Right atrium auricular region (tissue), 2 donors: ENCODE measurements around the gene PIP4P1. TPM values are rescaled to one million over a fixed set of nuclear protein-coding genes. Genes with fewer than 3 reads are reported as not detected.
A peak's percentile ranks its signal among the peaks of the same experiment; 100 is the strongest.
"Not testable (repeated sequence)": the region's sequence is repeated elsewhere in the genome, so short reads cannot be mapped to it uniquely, and the experiment has no call there.

Experiments
- DNase-seq: peaks from one replicate; pipeline ENCODE4 v3.0.0-alpha.2; 2019; ENCODE audit warnings: low spot score
- H3K27ac ChIP-seq, 2 donors: fragments of 200-600 bp; sonication (generic); 1 replicate in 1 of 2; 2 replicates in 1 of 2; pipeline ENCODE4 v1.5.1; 2016 to 2019
- H3K27me3 ChIP-seq, 2 donors: fragments of 200-600 bp; sonication (generic); one replicate each; pipeline versions ENCODE4 v1.5.1 to v1.6.0; 2017 to 2019
- H3K36me3 ChIP-seq: fragments of 200-600 bp; sonication (generic); one replicate; pipeline ENCODE4 v1.5.1; 2016
- H3K4me1 ChIP-seq, 2 donors: fragments of 200-600 bp; sonication (generic); one replicate each; pipeline versions ENCODE4 v1.5.1 to v1.6.0; 2017 to 2019
- H3K4me3 ChIP-seq, 2 donors: fragments of 200-600 bp; sonication (generic); 1 replicate in 1 of 2; 2 replicates in 1 of 2; pipeline ENCODE4 v1.5.1; 2017 to 2019; ENCODE audit warnings: mild to moderate bottlenecking in 1 of 2, moderate library complexity in 1 of 2
- H3K9me3 ChIP-seq, 2 donors: fragments of 200-600 bp; sonication (generic); one replicate each; pipeline ENCODE4 v1.5.1; 2019
- CTCF ChIP-seq, 2 donors: fragments of 200-600 bp; sonication (generic); IDR thresholded peaks; one replicate each; pipeline ENCODE4 v1.5.1; 2019; ENCODE audit warnings: antibody characterized with exemption in 2 of 2
- total RNA-seq, 2 donors: library from RNA; depleted of rRNA; stranded (reverse); fragments of >200 nt; gene quantifications; one replicate each; pipeline ENCODE4 v1.1.0, GENCODE V29; 2016

Gene PIP4P1
- total RNA-seq, 2 donors from 2014 or later, result 9.8 to 13.3 TPM

GRCh38 chr14:20460458-20461224 is 593 bp downstream of the PIP4P1 start:
- Histone ChIP-seq H3K27me3 (no peaks in the 10 kb centered on the region), H3K27ac (peak overlapping the region; percentile 91 to 97), H3K36me3 (peaks cover 38% of the 10 kb centered on the region), H3K4me3 (peak overlapping the region; percentile 87 to 93), H3K9me3 (no peaks in the 10 kb centered on the region), H3K4me1 (peaks cover 0 to 46% of the 10 kb centered on the region in 2 donors)
- no peak for DNase-seq
- no peak for TF ChIP-seq CTCF (IDR thresholded peaks at IDR 0.05)

GRCh38 chr14:20458031-20458789 is 3.0 kb downstream of the PIP4P1 start:
- Histone ChIP-seq H3K4me1 (peaks cover 0 to 58% of the 10 kb centered on the region in 2 donors), H3K36me3 (peaks cover 38% of the 10 kb centered on the region), H3K4me3 (no peak overlapping the region), H3K9me3 (no peaks in the 10 kb centered on the region), H3K27ac (peak overlapping the region in 1 of 2 donors; percentile 25), H3K27me3 (no peaks in the 10 kb centered on the region)
- no peak for DNase-seq
- no peak for TF ChIP-seq CTCF (IDR thresholded peaks at IDR 0.05)

GRCh38 chr14:20456971-20457370 is 4.3 kb downstream of the PIP4P1 start:
- H3K4me1 ChIP-seq, result peaks cover 0 to 59% of the 10 kb centered on the region in 2 donors
- no peak for TF ChIP-seq CTCF (IDR thresholded peaks at IDR 0.05)
- H3K27me3 ChIP-seq, result no peaks in the 10 kb centered on the region
- H3K36me3 ChIP-seq, result peaks cover 41% of the 10 kb centered on the region
- no peak overlapping the region for H3K27ac ChIP-seq
- H3K9me3 ChIP-seq, result no peaks in the 10 kb centered on the region
- H3K4me3 ChIP-seq, result no peak overlapping the region
- no peak for DNase-seq

- peak; percentile 69 for DNase-seq
- no peak for TF ChIP-seq CTCF (IDR thresholded peaks at IDR 0.05)
- peaks cover 55% of the 10 kb centered on the region for H3K36me3 ChIP-seq
- H3K27ac ChIP-seq, result peak overlapping the region; percentile 92 to 94
- H3K9me3 ChIP-seq, result no peaks in the 10 kb centered on the region
- peak overlapping the region; percentile 66 to 81 for H3K4me3 ChIP-seq
- no peaks in the 10 kb centered on the region for H3K27me3 ChIP-seq
- H3K4me1 ChIP-seq, result peaks cover 0 to 56% of the 10 kb centered on the region in 2 donors
Measured at GRCh38 chr14:20455355-20456300, 5.6 kb downstream of the PIP4P1 start.

DNA sequence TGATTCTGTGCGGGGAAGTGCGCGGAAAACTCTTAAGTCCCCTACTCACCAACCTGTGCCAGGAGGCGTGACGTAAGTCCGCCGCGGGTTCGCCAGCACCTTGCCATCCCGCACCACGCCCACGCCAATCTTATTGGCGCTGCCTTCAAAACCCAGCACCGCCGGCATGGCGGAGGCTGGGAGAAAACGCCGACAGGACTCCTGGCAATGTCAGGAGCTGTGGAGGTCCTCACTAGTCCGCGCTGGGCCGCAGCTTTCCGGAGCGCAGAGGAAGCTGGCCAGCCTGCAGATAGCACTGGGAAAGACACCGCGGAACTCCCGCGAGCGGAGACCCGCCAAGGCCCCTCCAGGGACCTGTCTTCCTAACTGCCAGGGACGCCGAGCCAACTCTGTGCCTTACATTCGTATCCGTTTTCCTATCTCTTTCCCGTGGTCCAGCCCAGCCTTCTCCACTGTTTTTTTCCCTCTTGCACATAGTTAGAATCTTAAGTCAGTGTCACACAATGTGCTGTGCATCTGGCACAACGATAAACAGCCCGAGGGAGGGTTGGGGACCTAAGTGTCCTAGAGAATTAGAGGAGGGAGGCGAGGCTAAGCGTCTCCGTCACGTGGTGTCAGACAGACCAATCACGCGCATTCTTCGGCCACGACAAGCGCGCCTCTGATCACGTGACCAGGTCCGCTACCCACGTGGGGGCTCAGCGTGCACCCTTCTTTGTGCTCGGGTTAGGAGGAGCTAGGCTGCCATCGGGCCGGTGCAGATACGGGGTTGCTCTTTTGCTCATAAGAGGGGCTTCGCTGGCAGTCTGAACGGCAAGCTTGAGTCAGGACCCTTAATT is 6.5 kb downstream of the PIP4P1 start, which contains the start of the genes APEX1 and OSGEP:
TSS of gene APEX1 (plus strand) at position 711 of the 839 bp plus-strand sequence. CDS start 420 bp downstream, outside the sequence.
TSS of gene OSGEP (minus strand) at position 297 of the 839 bp plus-strand sequence. CDS start at position 168, 129 bp downstream.
- no peaks in the 10 kb centered on the region for H3K27me3 ChIP-seq
- H3K4me3 ChIP-seq, result peak within 1 kb of the TSS; percentile 66 to 81
- peak; percentile 100 for DNase-seq
- H3K4me1 ChIP-seq, result peaks cover 0 to 47% of the 10 kb centered on the region in 2 donors
- H3K36me3 ChIP-seq, result peaks cover 59% of the 10 kb centered on the region
- TF ChIP-seq CTCF (IDR thresholded peaks at IDR 0.05), result peak in 1 of 2 donors; percentile 30
- peak within 1 kb of the TSS; percentile 92 to 94 for H3K27ac ChIP-seq
- no peaks in the 10 kb centered on the region for H3K9me3 ChIP-seq

- DNase-seq, H3K27ac ChIP-seq, H3K4me3 ChIP-seq, H3K27me3 ChIP-seq, H3K9me3 ChIP-seq: not testable (repeated sequence)
- peaks cover 59% of the 10 kb centered on the region for H3K36me3 ChIP-seq
- H3K4me1 ChIP-seq, result peaks cover 0 to 33% of the 10 kb centered on the region in 2 donors
Measured at GRCh38 chr14:20452831-20453230, 8.4 kb downstream of the PIP4P1 start.
